SKM-1 (cell line): ENCODE measurements around the gene SGMS2.
"Not testable (repeated sequence)": the region's sequence is repeated elsewhere in the genome, so short reads cannot be mapped to it uniquely, and the experiment has no call there.

Experiments used
- DNase-seq: peaks from one replicate; lab custom pipeline; 2025; ENCODE audit not compliant: unreplicated experiment; lab: John Stamatoyannopoulos, UW

SGMS2 gene

GRCh38 chr4:107906458-107907100 lies 81.8 kb downstream of the SGMS2 start:
- DNase-seq: no peak

DNA sequence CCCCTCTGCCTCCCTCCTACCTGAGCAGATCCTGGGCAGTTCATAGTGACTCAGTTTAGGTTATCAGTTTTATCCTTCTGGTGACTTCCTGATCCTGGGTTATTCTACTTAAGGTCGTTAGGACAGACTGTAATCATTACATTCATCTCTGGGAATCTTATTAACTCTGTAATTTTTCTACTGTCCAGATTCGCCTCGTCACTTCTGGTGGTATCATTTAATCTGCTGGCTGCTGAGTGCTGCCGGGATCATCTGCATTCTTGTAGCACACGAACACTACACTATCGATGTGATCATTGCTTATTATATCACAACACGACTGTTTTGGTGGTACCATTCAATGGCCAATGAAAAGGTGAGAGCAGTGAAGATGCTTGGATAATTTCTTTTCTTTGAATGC lies 83.6 kb downstream of the SGMS2 start:
- no peak for DNase-seq

GRCh38 chr4:107913283-107913899 lies 88.7 kb downstream of the SGMS2 start:
- DNase-seq: peak; percentile 66

DNA sequence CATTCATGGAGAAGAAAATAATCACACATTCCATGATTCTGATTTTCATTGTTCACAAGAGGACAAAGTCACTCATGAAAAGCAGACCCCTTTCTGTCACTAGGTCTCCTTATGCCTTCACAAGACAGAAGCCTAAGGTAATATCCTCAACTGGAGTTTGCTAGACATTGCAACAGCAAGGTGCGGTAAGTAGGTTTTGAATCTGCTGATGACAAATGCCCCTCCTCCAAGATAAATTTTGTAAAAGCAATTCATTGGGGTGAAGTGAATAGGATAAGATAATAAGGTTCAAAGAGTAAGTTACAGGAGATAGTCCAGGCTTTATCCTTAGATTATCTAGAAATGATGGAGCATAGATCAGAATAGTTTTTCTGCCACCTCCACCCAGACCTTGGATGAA lies 90.5 kb downstream of the SGMS2 start:
- no peak for DNase-seq

GRCh38 chr4:107916623-107917022 lies 91.9 kb downstream of the SGMS2 start:
- DNase-seq: no peak

GRCh38 chr4:107917500-107917899 lies 92.8 kb downstream of the SGMS2 start:
- DNase-seq: no peak

DNA sequence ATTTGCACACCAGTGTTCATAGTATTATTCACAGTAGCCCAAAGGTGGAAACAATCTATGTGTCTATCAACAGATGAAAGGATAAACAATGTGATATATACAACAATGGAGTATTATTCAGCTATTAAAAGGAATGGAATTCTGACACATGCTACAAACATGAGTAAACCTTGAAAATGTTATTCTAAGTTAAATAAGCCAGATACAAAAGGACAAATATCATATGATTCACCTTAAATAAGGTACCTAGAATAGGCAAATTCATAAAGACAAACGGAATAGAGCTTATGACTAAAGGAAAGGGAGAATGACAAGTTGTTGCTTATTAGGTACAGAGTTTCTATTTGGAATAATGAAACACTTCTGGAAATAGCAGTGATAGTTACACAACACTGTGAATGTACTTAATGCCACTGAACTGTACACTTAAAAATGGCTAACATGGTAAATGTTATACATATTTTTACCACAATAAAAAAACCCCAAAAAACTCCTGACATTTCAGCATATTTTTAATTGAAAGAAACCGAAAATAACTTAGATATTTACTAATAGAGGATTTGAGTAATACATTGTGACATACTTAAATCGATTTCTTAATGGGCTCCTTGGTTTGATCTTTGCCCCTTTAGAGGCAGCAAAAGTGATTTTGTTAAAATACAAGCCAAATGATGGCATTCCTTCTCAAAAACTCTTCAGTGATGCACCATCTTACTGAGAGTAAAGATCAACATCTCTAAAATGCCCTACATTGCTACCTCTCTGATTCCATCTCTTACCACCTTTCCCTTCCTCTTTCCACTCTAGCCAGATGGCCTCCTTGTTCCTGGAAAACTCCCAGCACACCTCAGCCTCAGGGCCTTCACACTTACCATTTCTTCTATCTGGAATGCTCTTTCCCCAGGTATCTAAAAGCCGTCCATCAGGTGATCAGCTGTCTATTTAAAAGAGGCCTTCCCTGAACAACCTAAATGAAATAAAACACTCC lies 98.0 kb downstream of the SGMS2 start:
- no peak for DNase-seq

DNA sequence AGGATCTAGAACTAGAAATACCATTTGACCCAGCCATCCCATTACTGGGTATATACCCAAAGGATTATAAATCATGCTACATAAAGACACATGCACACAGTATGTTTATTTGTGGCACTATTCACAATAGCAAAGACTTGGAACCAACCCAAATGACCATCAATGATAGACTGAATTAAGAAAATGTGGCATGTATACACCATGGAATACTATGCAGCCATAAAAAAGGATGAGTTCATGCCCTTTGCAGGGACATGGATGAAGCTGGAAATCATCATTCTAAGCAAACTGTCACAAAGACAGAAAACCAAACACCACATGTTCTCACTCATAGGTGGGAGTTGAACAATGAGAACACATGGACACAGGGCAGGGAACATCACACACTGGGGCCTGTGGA lies 101.0 kb downstream of the SGMS2 start:
- not testable (repeated sequence) for DNase-seq

DNA sequence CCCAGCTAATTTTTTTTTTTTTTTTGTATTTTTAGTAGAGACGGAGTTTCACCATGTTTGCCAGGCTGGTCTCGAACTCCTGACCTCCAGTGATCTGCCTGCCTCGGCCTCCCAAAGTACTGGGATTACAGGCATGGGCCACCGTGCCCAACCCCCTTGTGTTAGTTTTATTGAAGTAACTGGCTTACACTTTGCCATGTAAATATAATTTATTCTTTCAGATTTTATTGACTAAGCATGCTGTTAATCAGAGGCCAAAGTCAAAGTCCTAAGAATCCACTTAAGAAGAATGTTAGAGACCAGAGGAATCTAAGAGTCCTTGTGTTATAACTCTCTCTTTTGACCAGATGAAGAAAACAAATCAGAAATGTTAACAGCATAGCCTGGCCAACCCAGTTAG lies 102.1 kb downstream of the SGMS2 start:
- DNase-seq: not testable (repeated sequence)

- peak; percentile 43 for DNase-seq
Observed at GRCh38 chr4:107930821-107931774, 106.4 kb downstream of the SGMS2 start, which contains the start of gene CYP2U1. CYP2U1 (plus strand) TSS chr4:107931549; CDS start chr4:107931644, 95 bp downstream.

GRCh38 chr4:107931775-107932321 lies 107.1 kb downstream of the SGMS2 start:
- DNase-seq: no peak

GRCh38 chr4:107935246-107935645 lies 110.5 kb downstream of the SGMS2 start:
- DNase-seq: no peak

DNA sequence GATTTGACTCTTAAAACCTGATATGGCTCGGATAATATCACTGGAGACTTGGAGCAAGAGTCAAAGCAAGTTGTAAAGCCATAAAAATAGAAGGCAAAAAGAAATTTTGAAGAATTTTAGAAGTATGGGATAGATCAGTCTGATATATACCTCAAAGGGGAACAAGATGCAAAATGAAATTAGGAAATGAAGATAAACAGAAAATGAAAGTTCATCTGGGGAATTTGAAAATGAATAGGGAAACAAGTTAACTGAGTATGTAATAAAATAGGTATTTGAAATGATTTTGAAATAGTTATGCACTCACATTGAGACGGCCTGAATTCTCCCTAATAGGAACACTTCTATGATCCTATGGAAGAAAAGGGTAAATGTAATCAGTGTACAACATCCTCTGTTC lies 112.3 kb downstream of the SGMS2 start:
- DNase-seq: no peak

DNA sequence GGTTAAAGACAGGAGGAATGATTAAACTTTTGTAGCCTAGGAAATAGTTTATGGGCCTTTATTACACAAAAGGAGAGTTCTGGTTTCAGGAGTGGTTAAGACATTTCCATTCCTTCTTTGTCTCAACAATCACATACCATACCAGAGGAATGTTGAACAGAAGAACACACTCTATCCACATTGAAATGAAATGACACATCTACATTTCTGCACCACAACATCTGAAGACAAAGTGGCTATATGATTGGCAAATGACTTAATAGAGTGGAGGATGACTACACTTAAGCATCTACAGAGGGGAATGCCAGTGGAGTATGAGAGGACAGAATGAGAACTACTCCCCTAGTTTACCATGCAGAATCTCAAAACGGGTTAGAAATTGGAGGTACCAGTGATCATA lies 114.6 kb downstream of the SGMS2 start:
- no peak for DNase-seq

DNA sequence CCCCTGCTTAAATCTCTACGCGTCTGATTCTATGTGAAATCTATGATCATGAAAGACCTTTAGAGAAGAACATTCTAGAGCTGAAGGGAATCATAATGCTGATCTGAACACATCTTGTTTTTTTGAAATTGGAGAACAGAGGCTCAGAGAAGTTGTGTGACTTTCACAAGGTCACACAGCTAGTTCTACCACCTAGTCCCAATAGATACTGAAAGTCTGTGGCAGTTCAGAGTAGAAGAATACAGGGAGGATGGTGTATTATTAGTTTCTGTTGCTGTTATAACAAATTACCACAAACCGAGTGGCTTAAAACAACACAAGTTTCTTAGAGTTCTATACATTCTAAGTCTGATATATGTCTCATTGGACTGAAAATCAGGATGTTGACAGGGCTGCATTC lies 121.1 kb downstream of the SGMS2 start:
- no peak for DNase-seq

DNA sequence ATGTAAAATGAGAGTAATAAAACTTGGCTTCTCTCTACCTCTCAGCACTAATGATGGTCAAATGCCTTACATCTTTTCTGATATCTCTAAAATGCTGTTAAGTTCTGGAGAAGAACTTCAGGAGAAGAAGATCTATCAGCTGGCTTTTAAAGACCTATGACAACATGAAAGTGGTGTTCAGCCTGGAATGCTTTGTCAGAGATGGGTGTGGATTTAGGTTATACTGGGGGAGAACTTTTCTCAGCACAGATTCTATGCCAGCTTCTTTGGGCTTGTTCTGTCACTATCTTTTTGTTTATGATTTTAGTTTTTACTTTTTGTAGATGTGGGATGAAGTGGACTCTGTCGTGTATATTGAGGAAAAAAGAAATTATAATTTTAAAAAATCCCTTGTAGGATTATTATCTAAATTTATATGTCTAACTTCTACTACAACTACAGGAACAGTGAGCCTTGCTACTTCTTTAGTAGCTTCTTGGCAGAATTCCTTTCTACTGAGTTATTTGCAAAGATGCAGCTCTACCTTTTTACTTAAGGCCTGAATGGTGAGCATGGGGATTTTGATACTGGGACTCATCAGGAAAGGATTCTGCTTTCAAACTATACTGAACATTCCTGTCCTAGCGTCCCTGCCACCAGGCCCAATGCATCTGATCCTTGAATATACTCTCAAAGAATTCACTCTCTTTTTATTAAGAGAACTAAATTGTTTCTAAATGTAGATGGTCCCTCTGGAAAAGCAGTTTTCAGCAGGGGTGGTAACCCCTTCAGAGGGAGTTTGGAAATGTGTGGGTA lies 126.2 kb downstream of the SGMS2 start:
- no peak for DNase-seq

GRCh38 chr4:107951551-107951950 lies 126.8 kb downstream of the SGMS2 start:
- DNase-seq: no peak

DNA sequence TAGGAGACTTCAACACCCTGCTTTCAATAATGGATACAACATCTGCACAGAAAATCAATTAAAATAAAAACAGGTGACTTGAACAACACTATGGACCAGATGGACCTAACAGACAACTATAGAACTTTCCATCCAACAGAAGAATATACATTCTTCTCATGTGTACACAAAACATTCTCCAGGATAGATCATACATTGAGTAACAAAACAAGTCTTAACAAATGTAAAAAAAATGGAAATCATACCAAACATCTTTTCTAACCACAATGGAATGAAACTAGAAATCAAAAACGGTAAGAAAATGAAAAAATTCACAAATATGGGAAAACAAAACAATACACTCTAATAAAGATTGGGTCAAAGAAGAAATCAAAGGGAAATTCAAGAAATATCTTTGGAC lies 131.3 kb downstream of the SGMS2 start:
- no peak for DNase-seq
